GM12878 (cell line): ENCODE results near the gene RAMP2. TPM values are rescaled to one million over a fixed set of nuclear protein-coding genes. Genes with fewer than 3 reads are reported as not detected.

ENCODE experiments used
- ATF7 ChIP-seq: fragments of 450-650 bp; IDR thresholded peaks from 2 replicates; pipeline ENCODE4 v1.6.1; 2016; ENCODE audit warnings: low read depth, mild to moderate bottlenecking
- E2F8 ChIP-seq: fragments of 450-650 bp; IDR thresholded peaks from 2 replicates; pipeline ENCODE4 v1.6.1; 2018; ENCODE audit warnings: mild to moderate bottlenecking, low read depth, moderate library complexity; ENCODE audit not compliant: partially characterized antibody
- IRF3 ChIP-seq: fragments of 450-650 bp; IDR thresholded peaks from 2 replicates; pipeline ENCODE4 v1.6.1; 2014; ENCODE audit warnings: mild to moderate bottlenecking
- MYB ChIP-seq: fragments of 150-350 bp; IDR thresholded peaks from 2 replicates; pipeline ENCODE4 v1.6.1; 2014; ENCODE audit warnings: mild to moderate bottlenecking, low read depth, low read length, borderline replicate concordance
- MYC ChIP-seq: IDR thresholded peaks from 2 replicates; pipeline ENCODE4 v1.6.1; 2011; ENCODE audit warnings: mild to moderate bottlenecking, low read length, moderate library complexity, inconsistent platforms; ENCODE audit not compliant: insufficient read depth, insufficient replicate concordance, insufficient read length, severe bottlenecking
- NFXL1 ChIP-seq: fragments of 450-650 bp; IDR thresholded peaks from 2 replicates; pipeline ENCODE4 v1.6.1; 2017; ENCODE audit warnings: antibody characterized with exemption, mild to moderate bottlenecking, borderline replicate concordance
- RUNX3 ChIP-seq: IDR thresholded peaks from 2 replicates; pipeline ENCODE4 v1.6.1; 2012; ENCODE audit warnings: low read length, inconsistent platforms
- TARDBP ChIP-seq: IDR thresholded peaks from 2 replicates; pipeline ENCODE4 v1.6.1; 2016; ENCODE audit warnings: borderline replicate concordance
- USF1 ChIP-seq: IDR thresholded peaks from 2 replicates; pipeline ENCODE4 v1.6.1; 2011; ENCODE audit warnings: borderline replicate concordance, low read depth, mild to moderate bottlenecking, moderate library complexity, mixed read lengths, low read length; ENCODE audit not compliant: insufficient read depth; ENCODE audit errors: extremely low read length
- ZSCAN29 ChIP-seq: fragments of 450-650 bp; IDR thresholded peaks from 2 replicates; pipeline ENCODE4 v1.6.1; 2017; ENCODE audit warnings: mild to moderate bottlenecking, moderate library complexity
- polyA plus RNA-seq, 11 experiments: library from polyadenylated mRNA; depleted of rRNA in 4 of 11; unstranded in 6 of 11; stranded (reverse) in 5 of 11; fragments of >200 nt; fragmentation: Nextera tagmentation in 4 of 11; fragmentation: Illumina TruSeq in 1 of 11; extraction: Ambion mirVana in 4 of 11; extraction: Trizol in 1 of 11; gene quantifications; 1 replicate in 1 of 11; 2 replicates in 10 of 11; pipeline versions ENCODE4 v1.2.1 to v1.2.3, GENCODE V29; 2011 to 2016; ENCODE audit warnings: inconsistent platforms in 2 of 11, missing spikeins in 2 of 11, low read depth in 1 of 11
- total RNA-seq, 4 experiments: library from RNA; depleted of rRNA in 3 of 4; stranded (reverse); fragments of >200 nt in 3 of 4; fragmentation: Illumina TruSeq in 1 of 4; extraction: Trizol in 1 of 4; gene quantifications; 2 replicates each; pipeline versions ENCODE4 v1.2.1 to v1.2.3, GENCODE V29; 2013 to 2021
- TF ChIP-seq, protein P1 (sequence below): fragments of 450-650 bp; IDR thresholded peaks from 2 replicates; pipeline ENCODE4 v1.6.1; 2017; ENCODE audit warnings: mild to moderate bottlenecking, low read depth, inconsistent platforms; ENCODE audit not compliant: poor library complexity, severe bottlenecking
- TF ChIP-seq, protein P2 (sequence below): IDR thresholded peaks from 2 replicates; pipeline ENCODE4 v1.6.1; 2012; ENCODE audit warnings: improper control_type of control experiment, low read depth, low read length; ENCODE audit not compliant: insufficient replicate concordance

The RAMP2 gene
- total and polyA plus RNA-seq, 10 of the 15 experiments (the other 5 are each of a cell fraction or from before 2014, with no cell fraction given), result 0.14 to 0.32 (median 0.21) TPM; not detected in 4

DNA sequence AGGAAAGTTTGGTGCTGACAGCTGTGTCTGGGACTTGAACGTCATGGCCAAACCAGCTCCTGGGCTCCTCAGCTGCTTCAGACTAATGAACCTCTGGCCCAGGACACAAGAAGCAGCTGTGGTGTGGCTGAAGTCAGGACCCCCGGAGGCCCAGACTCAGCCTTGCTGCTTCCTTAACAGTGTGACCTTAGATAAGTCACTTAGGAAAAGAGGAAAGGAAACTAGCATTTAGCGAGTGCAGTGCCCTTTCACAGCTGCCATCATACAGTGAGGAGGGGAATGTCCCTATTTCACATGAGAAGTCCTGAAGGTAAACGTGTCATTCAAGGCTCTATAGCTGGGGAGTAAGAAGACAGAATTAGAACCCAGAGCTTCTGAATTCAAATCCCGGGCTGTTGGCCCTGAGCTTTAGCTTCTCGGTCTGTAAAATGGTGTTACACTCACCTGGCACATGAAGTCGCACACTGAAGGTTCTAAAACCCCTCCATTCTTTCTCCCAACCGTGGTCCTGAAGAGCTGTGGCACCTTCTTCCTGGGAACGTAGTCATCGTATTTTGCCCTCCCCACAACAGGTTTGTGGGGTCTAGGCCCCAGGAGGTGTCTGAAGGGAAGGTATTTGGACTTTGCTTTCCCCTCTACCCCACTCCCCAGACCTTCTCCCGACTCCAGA is 910 bp upstream of the RAMP2 start (continued):
- TF ChIP-seq IRF3 (no peak), E2F8 (no peak), MYC (no peak), ZSCAN29 (no peak), TARDBP (no peak), ATF7 (peak; percentile 54), RUNX3 (no peak), USF1 (no peak), MYB (no peak), NFXL1 (no peak)
- TF ChIP-seq, protein P1, sequence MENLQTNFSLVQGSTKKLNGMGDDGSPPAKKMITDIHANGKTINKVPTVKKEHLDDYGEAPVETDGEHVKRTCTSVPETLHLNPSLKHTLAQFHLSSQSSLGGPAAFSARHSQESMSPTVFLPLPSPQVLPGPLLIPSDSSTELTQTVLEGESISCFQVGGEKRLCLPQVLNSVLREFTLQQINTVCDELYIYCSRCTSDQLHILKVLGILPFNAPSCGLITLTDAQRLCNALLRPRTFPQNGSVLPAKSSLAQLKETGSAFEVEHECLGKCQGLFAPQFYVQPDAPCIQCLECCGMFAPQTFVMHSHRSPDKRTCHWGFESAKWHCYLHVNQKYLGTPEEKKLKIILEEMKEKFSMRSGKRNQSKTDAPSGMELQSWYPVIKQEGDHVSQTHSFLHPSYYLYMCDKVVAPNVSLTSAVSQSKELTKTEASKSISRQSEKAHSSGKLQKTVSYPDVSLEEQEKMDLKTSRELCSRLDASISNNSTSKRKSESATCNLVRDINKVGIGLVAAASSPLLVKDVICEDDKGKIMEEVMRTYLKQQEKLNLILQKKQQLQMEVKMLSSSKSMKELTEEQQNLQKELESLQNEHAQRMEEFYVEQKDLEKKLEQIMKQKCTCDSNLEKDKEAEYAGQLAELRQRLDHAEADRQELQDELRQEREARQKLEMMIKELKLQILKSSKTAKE, result no peak
- TF ChIP-seq, protein P2, sequence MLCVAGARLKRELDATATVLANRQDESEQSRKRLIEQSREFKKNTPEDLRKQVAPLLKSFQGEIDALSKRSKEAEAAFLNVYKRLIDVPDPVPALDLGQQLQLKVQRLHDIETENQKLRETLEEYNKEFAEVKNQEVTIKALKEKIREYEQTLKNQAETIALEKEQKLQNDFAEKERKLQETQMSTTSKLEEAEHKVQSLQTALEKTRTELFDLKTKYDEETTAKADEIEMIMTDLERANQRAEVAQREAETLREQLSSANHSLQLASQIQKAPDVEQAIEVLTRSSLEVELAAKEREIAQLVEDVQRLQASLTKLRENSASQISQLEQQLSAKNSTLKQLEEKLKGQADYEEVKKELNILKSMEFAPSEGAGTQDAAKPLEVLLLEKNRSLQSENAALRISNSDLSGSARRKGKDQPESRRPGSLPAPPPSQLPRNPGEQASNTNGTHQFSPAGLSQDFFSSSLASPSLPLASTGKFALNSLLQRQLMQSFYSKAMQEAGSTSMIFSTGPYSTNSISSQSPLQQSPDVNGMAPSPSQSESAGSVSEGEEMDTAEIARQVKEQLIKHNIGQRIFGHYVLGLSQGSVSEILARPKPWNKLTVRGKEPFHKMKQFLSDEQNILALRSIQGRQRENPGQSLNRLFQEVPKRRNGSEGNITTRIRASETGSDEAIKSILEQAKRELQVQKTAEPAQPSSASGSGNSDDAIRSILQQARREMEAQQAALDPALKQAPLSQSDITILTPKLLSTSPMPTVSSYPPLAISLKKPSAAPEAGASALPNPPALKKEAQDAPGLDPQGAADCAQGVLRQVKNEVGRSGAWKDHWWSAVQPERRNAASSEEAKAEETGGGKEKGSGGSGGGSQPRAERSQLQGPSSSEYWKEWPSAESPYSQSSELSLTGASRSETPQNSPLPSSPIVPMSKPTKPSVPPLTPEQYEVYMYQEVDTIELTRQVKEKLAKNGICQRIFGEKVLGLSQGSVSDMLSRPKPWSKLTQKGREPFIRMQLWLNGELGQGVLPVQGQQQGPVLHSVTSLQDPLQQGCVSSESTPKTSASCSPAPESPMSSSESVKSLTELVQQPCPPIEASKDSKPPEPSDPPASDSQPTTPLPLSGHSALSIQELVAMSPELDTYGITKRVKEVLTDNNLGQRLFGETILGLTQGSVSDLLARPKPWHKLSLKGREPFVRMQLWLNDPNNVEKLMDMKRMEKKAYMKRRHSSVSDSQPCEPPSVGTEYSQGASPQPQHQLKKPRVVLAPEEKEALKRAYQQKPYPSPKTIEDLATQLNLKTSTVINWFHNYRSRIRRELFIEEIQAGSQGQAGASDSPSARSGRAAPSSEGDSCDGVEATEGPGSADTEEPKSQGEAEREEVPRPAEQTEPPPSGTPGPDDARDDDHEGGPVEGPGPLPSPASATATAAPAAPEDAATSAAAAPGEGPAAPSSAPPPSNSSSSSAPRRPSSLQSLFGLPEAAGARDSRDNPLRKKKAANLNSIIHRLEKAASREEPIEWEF, result no peak
